MM.1S (cell line): ENCODE measurements around the gene NR1I2.

Experiments
- CTCF ChIP-seq: fragments of 300-600 bp; sonication (generic); IDR thresholded peaks from 2 replicates; pipeline ENCODE4 v1.5.1; 2016; ENCODE audit warnings: antibody characterized with exemption, low read length, mixed read lengths
- EZH2 ChIP-seq: fragments of 300-600 bp; sonication (generic); optimal IDR thresholded peaks from 2 replicates; pipeline ENCODE3; 2017; ENCODE audit warnings: low read depth, mild to moderate bottlenecking, antibody characterized with exemption, low read length, mixed read lengths

GRCh38 chr3:119782460-119782859 lies 559 bp downstream of the NR1I2 start:
- TF ChIP-seq CTCF (no peak), EZH2 (no peak)
